Umbilical cord (tissue), 2 donors: ENCODE measurements around the gene B3GNT8. TPM values are rescaled to one million over a fixed set of nuclear protein-coding genes. Genes with fewer than 3 reads are reported as not detected.
"Not testable (repeated sequence)": the region's sequence is repeated elsewhere in the genome, so short reads cannot be mapped to it uniquely, and the experiment has no call there.

Experiments used
- DNase-seq: peaks from one replicate; pipeline ENCODE4 v3.0.0-alpha.2; 2015; ENCODE audit warnings: low spot score
- total RNA-seq: library from RNA; depleted of rRNA; stranded (reverse); fragments of >200 nt; gene quantifications from one replicate; pipeline ENCODE4 v1.2.3, GENCODE V29; 2014; ENCODE audit warnings: low replicate concordance; ENCODE audit not compliant: insufficient read depth

The B3GNT8 gene
- total RNA-seq, 1 donor from 2014 or later = not detected

- DNase-seq = no peak
Measured at GRCh38 chr19:41436674-41436951, 9.4 kb upstream of the B3GNT8 start.

- no peak for DNase-seq
Measured at GRCh38 chr19:41435936-41436673, 8.9 kb upstream of the B3GNT8 start.

DNA sequence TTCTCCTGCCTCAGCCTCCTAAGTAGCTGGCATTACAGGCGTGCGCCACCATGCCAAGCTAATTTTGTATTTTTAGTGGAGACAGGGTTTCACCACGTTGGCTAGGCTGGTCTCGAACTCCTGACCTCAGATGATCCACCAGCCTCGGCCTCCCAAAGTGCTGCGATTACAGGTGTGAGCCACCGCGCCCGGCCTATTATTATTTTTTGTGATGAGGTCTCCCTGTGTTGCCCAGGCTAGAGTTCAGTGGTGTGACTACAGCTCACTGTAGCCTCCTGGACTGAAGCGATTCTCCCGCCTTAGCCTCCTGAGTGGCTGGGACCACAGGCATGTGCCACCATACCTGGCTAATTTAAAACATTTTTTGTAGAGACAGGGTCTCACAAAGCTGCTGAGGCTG is 8.2 kb upstream of the B3GNT8 start:
- not testable (repeated sequence) for DNase-seq

DNA sequence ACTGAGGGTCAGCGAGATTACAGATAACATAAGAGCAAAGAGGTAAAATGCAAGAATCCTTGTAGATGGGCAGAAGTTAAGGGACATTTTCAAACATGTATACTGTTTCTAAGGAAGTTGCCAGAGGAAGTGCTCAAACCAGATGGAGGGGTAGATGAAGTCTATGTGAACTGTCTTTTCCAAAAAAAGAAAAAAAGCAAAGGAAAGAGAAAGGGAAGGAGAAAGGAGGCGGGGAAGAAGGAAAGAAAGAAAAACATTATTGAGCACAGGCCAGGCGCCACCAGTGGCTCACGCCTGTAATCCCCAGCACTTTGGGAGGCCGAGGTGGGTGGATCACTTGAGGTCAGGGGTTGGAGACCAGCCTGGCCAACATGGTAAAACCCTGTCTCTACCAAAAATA is 7.3 kb upstream of the B3GNT8 start:
- no peak for DNase-seq

DNA sequence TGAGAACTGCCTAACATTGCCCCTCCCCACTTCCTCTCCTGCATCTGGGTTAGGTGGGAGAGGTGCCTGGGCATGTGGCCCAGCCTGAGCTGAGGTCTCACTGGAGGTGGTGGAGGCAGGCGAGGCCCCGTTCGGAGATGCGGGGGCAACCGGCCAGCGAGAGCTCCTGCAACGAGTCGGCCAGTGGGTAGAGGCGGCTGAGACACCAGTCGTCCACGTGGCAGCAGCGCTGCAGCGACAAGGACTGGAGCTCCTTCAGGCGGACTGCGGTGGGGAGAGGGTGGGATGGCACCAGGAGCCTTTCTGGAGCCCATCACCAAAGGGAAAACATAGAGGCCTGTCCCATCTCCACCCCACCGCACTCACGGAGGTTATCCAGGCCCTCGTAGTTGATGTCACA is 6.0 kb upstream of the B3GNT8 start:
- DNase-seq = no peak

GRCh38 chr19:41431426-41432386 is 4.5 kb upstream of the B3GNT8 start:
- DNase-seq = peak; percentile 42

DNA sequence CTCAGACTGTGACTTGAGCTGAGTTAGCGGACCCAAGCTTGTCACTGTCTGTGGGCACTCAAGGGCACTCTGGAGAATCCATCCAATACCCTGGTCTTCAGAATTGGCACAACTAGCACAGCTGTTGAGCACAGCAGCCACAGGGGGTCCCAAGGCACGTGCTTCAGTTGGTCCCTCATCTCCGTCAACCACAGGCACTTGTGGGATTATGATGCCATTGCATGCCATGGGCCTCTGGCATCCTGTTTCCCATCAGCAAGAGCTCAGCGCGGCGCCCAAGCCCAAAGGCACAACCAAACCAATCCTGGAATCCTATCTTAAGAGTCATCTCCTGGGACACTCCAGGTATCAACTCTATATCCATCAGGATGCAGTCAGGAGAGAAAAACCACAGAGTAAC is 3.7 kb upstream of the B3GNT8 start:
- DNase-seq = no peak

DNA sequence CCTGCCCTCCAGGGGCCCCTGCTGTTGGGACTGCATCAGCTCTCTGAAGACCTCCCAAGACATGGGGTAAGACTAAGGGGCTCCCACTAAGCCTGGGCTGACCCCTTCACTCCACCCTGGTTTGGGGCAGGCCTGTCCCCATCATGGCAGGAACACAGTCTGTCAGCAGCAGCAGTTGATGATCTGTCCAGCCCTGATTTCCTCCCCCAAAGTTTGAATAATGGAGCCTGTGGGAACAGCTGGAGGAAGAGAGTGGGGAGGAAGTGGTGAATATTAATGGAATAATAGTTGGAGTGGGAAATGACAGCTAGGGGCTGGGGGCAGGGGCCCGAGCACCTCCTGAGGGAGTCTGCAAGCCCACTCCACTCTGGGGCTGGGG is 1.3 kb upstream of the B3GNT8 start:
- no peak for DNase-seq

DNA sequence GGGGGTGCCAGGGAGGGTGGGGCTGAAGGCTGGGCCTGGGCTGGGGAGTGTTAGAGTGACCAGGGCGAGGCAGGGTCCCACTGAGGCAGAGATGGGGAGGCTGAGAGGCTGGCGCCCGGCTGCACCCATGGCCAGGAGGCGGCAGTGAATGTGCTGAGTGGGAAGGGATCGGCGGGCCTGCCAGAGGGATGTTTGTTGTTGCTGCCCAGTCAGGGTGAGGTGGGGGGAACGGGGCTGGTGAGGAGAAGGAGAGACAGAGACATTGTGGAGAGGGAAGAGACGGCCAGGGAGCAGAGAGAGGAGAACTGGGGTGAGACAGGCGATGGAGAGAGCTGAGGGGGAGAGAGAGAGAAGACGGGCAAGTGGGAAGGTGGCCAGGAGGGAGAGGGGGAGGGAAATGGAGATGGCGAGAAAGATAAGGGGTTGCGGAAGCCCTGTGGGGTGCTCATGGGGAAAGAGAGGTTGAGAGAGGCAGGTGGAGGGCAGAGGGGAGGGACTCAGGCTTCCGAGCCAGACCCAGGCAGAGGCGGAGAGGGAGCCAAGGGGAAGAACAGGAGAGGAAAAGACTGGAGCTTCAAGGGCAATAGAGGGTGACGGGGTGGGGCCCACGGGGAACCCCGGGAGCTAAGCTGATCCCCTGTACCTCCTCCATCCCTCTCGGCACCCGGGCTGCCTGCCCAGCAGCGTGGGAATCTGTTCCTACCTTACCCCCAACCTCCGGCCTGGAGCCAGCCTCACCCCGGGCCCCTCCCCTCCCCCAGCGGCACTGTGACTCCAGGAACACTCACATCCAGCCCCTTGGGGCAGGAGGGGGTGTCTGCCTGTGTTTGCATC is 690 bp upstream of the B3GNT8 start:
- peak; percentile 31 for DNase-seq

- DNase-seq = no peak
Measured at GRCh38 chr19:41426116-41426841, 895 bp downstream of the B3GNT8 start.

DNA sequence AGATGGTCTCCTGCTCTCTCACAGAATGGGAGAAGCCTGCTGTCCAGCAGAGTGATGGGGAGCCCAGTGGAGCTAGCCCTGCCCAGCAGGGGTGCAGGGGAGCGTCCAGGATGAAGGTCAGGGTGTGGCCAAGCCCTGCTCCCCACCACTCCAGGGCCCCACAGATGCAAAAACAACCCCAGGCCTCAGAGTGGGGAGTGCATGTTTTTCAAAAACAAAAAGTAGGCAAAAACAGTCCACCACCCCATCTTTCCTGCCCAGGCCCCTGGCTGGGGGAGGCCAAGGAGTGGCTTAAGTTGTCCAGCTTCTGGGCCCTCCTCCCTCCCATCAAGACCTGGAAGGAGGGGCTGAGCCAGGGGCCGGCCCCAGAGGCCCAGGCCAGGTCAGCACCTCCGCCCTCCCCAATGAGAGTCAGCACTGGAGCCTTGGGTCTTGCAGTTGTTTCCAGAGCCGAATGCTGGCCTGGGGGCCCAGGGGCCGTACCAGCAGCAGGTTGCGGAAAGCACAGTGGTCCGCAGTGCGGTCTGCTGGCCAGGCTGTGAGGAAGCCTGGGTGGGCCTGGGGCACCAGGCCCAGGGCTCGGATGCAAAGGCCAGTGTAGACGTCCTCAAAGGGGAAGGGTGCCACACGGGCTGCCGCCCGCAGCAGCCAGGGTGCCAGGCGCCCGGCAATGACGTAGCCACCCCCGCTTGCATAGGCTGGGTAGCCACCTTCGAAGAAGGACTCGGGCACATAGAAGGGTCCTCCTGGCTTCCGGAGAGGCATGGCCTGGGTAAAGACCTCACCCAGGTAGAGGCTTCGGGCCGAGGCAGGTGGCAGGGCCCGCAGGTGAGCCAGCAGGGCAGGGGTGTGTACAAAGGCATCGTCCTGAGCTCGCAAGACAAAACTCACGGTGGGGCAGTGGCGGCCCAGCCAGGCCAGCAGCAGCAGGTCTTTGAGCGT is 1.7 kb downstream of the B3GNT8 start:
- DNase-seq = no peak

DNA sequence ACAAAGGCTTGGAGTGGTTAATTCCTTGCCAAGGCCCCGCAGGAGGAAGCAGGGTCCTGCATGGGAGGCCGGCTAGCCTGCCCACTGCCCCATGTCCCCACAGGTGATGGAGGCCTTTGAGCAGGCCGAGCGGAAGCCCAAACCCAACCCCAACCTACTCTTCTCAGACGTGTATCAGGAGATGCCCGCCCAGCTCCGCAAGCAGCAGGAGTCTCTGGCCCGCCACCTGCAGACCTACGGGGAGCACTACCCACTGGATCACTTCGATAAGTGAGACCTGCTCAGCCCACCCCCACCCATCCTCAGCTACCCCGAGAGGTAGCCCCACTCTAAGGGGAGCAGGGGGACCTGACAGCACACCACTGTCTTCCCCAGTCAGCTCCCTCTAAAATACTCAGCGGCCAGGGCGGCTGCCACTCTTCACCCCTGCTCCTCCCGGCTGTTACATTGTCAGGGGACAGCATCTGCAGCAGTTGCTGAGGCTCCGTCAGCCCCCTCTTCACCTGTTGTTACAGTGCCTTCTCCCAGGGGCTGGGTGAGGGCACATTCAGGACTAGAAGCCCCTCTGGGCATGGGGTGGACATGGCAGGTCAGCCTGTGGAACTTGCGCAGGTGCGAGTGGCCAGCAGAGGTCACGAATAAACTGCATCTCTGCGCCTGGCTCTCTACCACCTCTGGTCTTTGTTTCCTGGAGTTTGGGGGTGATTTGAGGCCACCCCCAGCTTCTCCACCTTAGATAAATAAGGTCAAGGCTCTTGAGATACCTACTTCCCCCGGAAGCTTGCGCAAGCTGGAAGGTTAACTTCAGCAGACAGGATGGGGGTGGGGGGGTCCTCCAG is 2.6 kb downstream of the B3GNT8 start:
- DNase-seq = no peak

DNA sequence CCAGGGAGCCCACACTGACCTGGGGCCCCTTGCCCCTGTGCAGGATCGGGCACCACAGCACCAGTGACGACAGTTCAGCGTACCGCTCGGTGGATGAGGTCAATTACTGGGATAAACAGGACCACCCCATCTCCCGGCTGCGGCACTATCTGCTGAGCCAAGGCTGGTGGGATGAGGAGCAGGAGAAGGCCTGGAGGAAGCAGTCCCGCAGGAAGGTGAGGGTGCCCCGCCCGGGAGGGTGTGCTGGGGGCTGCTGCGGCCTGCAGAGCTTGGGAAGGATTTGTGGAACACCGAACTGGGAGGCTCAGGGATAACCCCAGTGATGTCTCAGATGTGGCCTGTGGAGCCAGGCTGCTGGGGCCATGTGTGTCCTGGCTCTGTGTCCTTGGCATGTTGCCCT is 4.2 kb downstream of the B3GNT8 start:
- no peak for DNase-seq

DNA sequence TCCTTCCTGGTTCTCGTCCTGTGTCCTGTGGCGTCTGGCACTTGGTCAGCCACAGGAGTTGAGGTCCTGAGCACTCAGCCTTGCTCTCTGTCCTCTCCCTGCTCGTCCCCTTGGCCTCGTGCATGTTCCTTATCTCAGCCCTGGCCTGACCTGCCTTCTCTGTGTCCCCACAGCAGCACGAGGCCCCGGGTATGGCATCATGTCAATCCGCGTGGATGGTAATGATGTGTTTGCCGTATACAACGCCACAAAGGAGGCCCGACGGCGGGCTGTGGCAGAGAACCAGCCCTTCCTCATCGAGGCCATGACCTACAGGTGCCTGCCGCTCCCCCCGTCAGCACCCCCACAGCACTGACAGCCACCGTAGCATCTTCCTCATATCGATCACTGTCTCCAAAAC is 4.7 kb downstream of the B3GNT8 start:
- DNase-seq = no peak

GRCh38 chr19:41421973-41422372 is 5.2 kb downstream of the B3GNT8 start:
- no peak for DNase-seq

DNA sequence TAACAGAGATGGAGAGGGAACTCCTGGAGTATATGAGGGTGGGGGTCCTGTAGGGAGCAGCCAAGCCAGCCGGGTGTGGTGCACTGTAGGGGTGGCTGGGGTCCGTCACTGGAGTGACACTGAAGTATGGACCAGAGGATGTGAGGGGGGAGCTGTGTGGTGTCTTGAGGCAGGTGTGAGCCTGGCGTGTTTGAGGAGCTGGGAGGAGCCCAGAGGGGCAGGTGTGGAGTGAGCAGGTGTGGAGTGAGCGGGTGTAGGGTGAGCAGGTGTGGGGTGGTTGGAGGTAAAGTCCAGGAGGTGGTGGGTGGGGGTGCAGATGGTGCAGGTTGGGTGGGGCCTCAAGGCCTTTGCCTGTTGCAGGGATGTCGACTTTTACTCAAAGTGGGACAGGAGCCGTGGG is 5.9 kb downstream of the B3GNT8 start:
- DNase-seq = no peak

DNA sequence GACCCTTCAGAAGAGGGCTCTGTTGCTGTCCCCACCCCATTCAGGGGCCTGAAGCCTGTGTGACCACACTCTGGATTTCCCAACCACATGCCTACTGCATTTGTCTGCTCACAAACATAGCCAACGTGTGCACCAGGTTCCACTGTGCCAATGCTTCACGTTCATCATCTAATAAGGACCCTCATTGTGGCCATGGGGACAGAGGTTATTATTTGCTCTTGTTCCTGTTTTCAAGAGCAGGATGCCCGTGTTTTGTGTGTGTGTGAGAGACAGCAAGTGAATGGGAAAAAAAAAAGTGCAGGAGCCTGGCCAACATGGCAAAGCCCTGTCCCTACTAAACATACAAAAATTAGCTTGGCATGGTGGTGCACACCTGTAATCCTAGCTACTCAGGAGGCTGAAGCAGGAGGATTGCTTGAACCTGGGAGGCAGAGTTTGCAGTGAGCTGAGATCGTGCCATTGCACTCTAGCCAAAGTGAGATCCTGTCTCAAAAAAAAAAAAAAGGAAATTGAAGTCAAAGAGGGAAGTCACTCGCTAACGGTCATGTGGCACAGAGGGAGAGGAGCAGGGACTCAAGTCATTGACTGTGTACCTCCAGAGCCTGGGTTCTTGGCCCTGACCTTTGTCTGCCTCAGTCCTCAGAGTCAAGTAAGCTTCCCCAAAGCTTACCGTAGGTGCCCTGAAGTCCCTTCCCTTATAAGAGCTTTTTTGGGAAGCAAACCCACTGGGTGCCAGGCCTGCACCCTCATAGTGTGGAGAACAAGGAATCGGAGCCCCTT is 6.9 kb downstream of the B3GNT8 start:
- no peak for DNase-seq

GRCh38 chr19:41416194-41416674 is 10.9 kb downstream of the B3GNT8 start:
- DNase-seq = no peak
